Measurements from ENCODE around the gene TRIM41.
"Not testable (repeated sequence)": the region's sequence is repeated elsewhere in the genome, so short reads cannot be mapped to it uniquely, and the experiment has no call there.

Gene TRIM41

GRCh38 chr5:181259283-181259682 is 36.2 kb downstream of the TRIM41 start:
- DNase-seq = no peak

- DNase-seq = no peak
Measured at GRCh38 chr5:181259974-181260719, 37.1 kb downstream of the TRIM41 start.

GRCh38 chr5:181260720-181261319 is 37.7 kb downstream of the TRIM41 start, which contains the start of gene TRIM52:
Gene TRIM52 (minus strand): TSS chr5:181261143. CDS start chr5:181260813, 330 bp downstream.
- peak; percentile 98 for DNase-seq

- peak; percentile 94 for DNase-seq
Measured at GRCh38 chr5:181261320-181262049, 38.4 kb downstream of the TRIM41 start.

- DNase-seq = no peak
Measured at GRCh38 chr5:181263633-181264032, 40.6 kb downstream of the TRIM41 start.

- no peak for DNase-seq
Measured at GRCh38 chr5:181265092-181265671, 42.1 kb downstream of the TRIM41 start.

GRCh38 chr5:181267291-181267904 is 44.3 kb downstream of the TRIM41 start:
- DNase-seq = not testable (repeated sequence)

GRCh38 chr5:181267907-181268306 is 44.8 kb downstream of the TRIM41 start:
- DNase-seq = not testable (repeated sequence)

GRCh38 chr5:181271081-181271480 is 48.0 kb downstream of the TRIM41 start:
- no peak for DNase-seq

- DNase-seq = peak; percentile 12
Measured at GRCh38 chr5:181273433-181273744, 50.3 kb downstream of the TRIM41 start.

GRCh38 chr5:181280251-181280762 is 57.2 kb downstream of the TRIM41 start:
- DNase-seq = no peak

- no peak for DNase-seq
Measured at GRCh38 chr5:181281077-181281983, 58.2 kb downstream of the TRIM41 start.

GRCh38 chr5:181281984-181282316 is 58.9 kb downstream of the TRIM41 start:
- DNase-seq = no peak

GRCh38 chr5:181282415-181282814 is 59.3 kb downstream of the TRIM41 start:
- DNase-seq = not testable (repeated sequence)

- no peak for DNase-seq
Measured at GRCh38 chr5:181282874-181283273, 59.8 kb downstream of the TRIM41 start.

GRCh38 chr5:181283347-181283746 is 60.3 kb downstream of the TRIM41 start:
- no peak for DNase-seq

- not testable (repeated sequence) for DNase-seq
Measured at GRCh38 chr5:181283841-181284755, 61.0 kb downstream of the TRIM41 start.
